ENCODE measurements around the gene EXD2.

GRCh38 chr14:69291396-69291795 lies 100.1 kb downstream of the EXD2 start:
- TF ChIP-seq EGR1 (IDR thresholded peaks at IDR 0.05; ENCODE audit: borderline replicate concordance in 1 of 2, low read depth in 2 of 2, low read length in 2 of 2) (no peak), EZH2 (IDR thresholded peaks at IDR 0.05; ENCODE audit: borderline replicate concordance, control insufficient read depth, low read depth, low read length) (no peak), POLR2AphosphoS5 (IDR thresholded peaks at IDR 0.05; ENCODE audit: low read length) (no peak), POLR2A (IDR thresholded peaks at IDR 0.05; ENCODE audit: low read depth, low read length) (no peak), SMC3 (IDR thresholded peaks at IDR 0.05; ENCODE audit: borderline replicate concordance, low read length) (no peak)
- TF ChIP-seq, protein P1, sequence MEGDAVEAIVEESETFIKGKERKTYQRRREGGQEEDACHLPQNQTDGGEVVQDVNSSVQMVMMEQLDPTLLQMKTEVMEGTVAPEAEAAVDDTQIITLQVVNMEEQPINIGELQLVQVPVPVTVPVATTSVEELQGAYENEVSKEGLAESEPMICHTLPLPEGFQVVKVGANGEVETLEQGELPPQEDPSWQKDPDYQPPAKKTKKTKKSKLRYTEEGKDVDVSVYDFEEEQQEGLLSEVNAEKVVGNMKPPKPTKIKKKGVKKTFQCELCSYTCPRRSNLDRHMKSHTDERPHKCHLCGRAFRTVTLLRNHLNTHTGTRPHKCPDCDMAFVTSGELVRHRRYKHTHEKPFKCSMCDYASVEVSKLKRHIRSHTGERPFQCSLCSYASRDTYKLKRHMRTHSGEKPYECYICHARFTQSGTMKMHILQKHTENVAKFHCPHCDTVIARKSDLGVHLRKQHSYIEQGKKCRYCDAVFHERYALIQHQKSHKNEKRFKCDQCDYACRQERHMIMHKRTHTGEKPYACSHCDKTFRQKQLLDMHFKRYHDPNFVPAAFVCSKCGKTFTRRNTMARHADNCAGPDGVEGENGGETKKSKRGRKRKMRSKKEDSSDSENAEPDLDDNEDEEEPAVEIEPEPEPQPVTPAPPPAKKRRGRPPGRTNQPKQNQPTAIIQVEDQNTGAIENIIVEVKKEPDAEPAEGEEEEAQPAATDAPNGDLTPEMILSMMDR (IDR thresholded peaks at IDR 0.05 in 2 of 3, conservative IDR thresholded peaks at IDR 0.05 in 1 of 3; ENCODE audit: control insufficient read depth in 2 of 3, extremely low read depth in 1 of 3, insufficient read depth in 1 of 3, low read depth in 3 of 3, low read length in 3 of 3), result no peak
